Hepatocyte (in vitro differentiated cells): ENCODE data around the gene CALHM1. TPM values are rescaled to one million over a fixed set of nuclear protein-coding genes. Genes with fewer than 3 reads are reported as not detected.

Experiments used
- DNase-seq: peaks from one replicate; pipeline ENCODE4 v3.0.0-alpha.2; 2016; ENCODE audit warnings: low spot score
- H2AFZ ChIP-seq: fragments of 200-600 bp; sonication (generic); 2 replicates; pipeline ENCODE4 v1.6.0; 2016; ENCODE audit warnings: antibody characterized with exemption, mild to moderate bottlenecking
- H3K27ac ChIP-seq: fragments of 200-600 bp; sonication (generic); 2 replicates; pipeline ENCODE4 v1.5.1; 2016; ENCODE audit warnings: mild to moderate bottlenecking
- H3K27me3 ChIP-seq: fragments of 200-600 bp; sonication (generic); 2 replicates; pipeline ENCODE4 v1.6.1; 2016
- H3K36me3 ChIP-seq: fragments of 200-600 bp; sonication (generic); replicated peaks from 2 replicates; pipeline ENCODE4 v1.5.1; 2016; ENCODE audit warnings: low read depth; ENCODE audit not compliant: insufficient read depth
- H3K4me1 ChIP-seq: fragments of 200-600 bp; sonication (generic); 2 replicates; pipeline ENCODE4 v1.5.1; 2016; ENCODE audit warnings: mild to moderate bottlenecking, moderate library complexity; ENCODE audit not compliant: insufficient read depth
- H3K4me2 ChIP-seq: fragments of 200-600 bp; sonication (generic); 2 replicates; pipeline ENCODE4 v1.6.0; 2016
- H3K4me3 ChIP-seq: fragments of 200-600 bp; sonication (generic); 2 replicates; pipeline ENCODE4 v1.5.1; 2016; ENCODE audit warnings: mild to moderate bottlenecking
- H3K79me2 ChIP-seq: fragments of 200-600 bp; sonication (generic); 2 replicates; pipeline ENCODE4 v1.6.0; 2017; ENCODE audit warnings: mild to moderate bottlenecking
- H3K9me2 ChIP-seq: fragments of 200-600 bp; sonication (generic); replicated peaks from 2 replicates; pipeline ENCODE4 v1.6.0; 2017; ENCODE audit warnings: mild to moderate bottlenecking; ENCODE audit not compliant: insufficient read depth
- H3K9me3 ChIP-seq: fragments of 200-600 bp; sonication (generic); 2 replicates; pipeline ENCODE4 v1.5.1; 2016; ENCODE audit warnings: low read depth, mild to moderate bottlenecking
- H4K20me1 ChIP-seq: fragments of 200-600 bp; sonication (generic); 2 replicates; pipeline ENCODE4 v1.6.0; 2016; ENCODE audit warnings: mild to moderate bottlenecking; ENCODE audit not compliant: insufficient read depth, poor library complexity, severe bottlenecking
- EZH2 ChIP-seq: fragments of 200-600 bp; sonication (generic); IDR thresholded peaks from 2 replicates; pipeline ENCODE4 v1.6.1; 2016; ENCODE audit warnings: antibody characterized with exemption, mild to moderate bottlenecking, borderline replicate concordance
- EZH2phosphoT487 ChIP-seq: fragments of 200-600 bp; sonication (generic); IDR thresholded peaks from one replicate; pipeline ENCODE4 v1.6.1; 2018; ENCODE audit warnings: antibody characterized with exemption, mild to moderate bottlenecking, low read depth, moderate library complexity; ENCODE audit not compliant: unreplicated experiment, severe bottlenecking
- WGBS: methylation state at CpG from one replicate; pipeline ENCODE4 v1.1.6; 2016; ENCODE audit warnings: low lambda C conversion rate; ENCODE audit errors: missing lambda C conversion rate; 5-methylcytosine and 5-hydroxymethylcytosine counted together
- polyA plus RNA-seq: library from polyadenylated mRNA; unstranded; fragments of >200 nt; fragmentation: Nextera tagmentation; extraction: Ambion mirVana; gene quantifications from 2 replicates; pipeline ENCODE4 v1.2.1, GENCODE V29; 2016
- total RNA-seq: library from RNA; depleted of rRNA; stranded (reverse); fragments of >200 nt; gene quantifications from 2 replicates; pipeline ENCODE4 v1.2.3, GENCODE V29; 2014
- TF ChIP-seq, protein P1 (sequence below): fragments of 200-600 bp; sonication (generic); IDR thresholded peaks from 2 replicates; pipeline ENCODE4 v1.5.1; 2016; ENCODE audit warnings: antibody characterized with exemption, mild to moderate bottlenecking; ENCODE audit not compliant: poor library complexity

CALHM1 gene
- total RNA-seq (not detected in 2 replicates), polyA plus RNA-seq (0.11 TPM in 1 of 2 replicates, not detected in the other)

DNA sequence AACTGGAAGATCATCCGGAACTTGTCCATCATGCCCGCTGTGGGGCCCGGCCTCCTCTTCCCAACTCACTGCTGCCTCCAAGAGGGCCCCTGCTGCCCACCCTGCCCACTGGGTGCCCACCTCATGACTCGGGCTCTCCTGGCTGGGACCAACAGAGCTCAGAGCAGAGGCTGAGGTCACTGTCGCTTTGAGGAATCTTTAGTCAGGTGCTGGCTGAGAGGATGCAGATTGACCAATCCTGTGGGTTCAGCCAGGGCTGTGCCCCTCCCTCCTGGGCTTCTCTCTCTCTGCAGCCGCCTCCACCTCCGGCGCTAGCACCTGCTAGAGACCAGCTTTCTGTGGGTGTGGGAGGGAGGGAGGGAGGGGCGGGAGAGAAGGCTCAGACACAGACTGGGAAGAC lies at the start of gene CALHM1:
Gene CALHM1, minus strand, starts transcription at position 181 of the 400 bp plus-strand sequence. Its CDS starts 149 bp downstream, at position 32.
- Histone ChIP-seq H3K79me2 (no peaks in the 10 kb centered on the region), H3K4me3 (no peak within 1 kb of the TSS), H3K4me2 (no peak within 1 kb of the TSS), H3K9me2 (no peaks in the 10 kb centered on the region), H4K20me1 (no peaks in the 10 kb centered on the region), H2AFZ (no peak within 1 kb of the TSS), H3K27me3 (no peaks in the 10 kb centered on the region), H3K27ac (no peak within 1 kb of the TSS), H3K36me3 (no peaks in the 10 kb centered on the region), H3K4me1 (no peaks in the 10 kb centered on the region), H3K9me3 (no peaks in the 10 kb centered on the region)
- 50% methylated on average over 5 of the region's 9 CpGs for WGBS
- peak; percentile 36 for DNase-seq
- TF ChIP-seq EZH2 (no peak), EZH2phosphoT487 (no peak)
- TF ChIP-seq, protein P1, sequence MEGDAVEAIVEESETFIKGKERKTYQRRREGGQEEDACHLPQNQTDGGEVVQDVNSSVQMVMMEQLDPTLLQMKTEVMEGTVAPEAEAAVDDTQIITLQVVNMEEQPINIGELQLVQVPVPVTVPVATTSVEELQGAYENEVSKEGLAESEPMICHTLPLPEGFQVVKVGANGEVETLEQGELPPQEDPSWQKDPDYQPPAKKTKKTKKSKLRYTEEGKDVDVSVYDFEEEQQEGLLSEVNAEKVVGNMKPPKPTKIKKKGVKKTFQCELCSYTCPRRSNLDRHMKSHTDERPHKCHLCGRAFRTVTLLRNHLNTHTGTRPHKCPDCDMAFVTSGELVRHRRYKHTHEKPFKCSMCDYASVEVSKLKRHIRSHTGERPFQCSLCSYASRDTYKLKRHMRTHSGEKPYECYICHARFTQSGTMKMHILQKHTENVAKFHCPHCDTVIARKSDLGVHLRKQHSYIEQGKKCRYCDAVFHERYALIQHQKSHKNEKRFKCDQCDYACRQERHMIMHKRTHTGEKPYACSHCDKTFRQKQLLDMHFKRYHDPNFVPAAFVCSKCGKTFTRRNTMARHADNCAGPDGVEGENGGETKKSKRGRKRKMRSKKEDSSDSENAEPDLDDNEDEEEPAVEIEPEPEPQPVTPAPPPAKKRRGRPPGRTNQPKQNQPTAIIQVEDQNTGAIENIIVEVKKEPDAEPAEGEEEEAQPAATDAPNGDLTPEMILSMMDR, result no peak

GRCh38 chr10:103507235-103508191 lies 48.8 kb upstream of the CALHM1 start:
- no peaks in the 10 kb centered on the region for H3K9me3 ChIP-seq
- 36% methylated on average over 10 of the region's 10 CpGs for WGBS
- no peaks in the 10 kb centered on the region for H4K20me1 ChIP-seq
- no peak overlapping the region for H2AFZ ChIP-seq
- DNase-seq, result peak; percentile 70
- H3K4me2 ChIP-seq, result peak overlapping the region; percentile 22
- no peaks in the 10 kb centered on the region for H3K79me2 ChIP-seq
- H3K36me3 ChIP-seq, result no peaks in the 10 kb centered on the region
- no peak overlapping the region for H3K4me3 ChIP-seq
- H3K9me2 ChIP-seq, result no peaks in the 10 kb centered on the region
- no peaks in the 10 kb centered on the region for H3K27me3 ChIP-seq
- H3K27ac ChIP-seq, result peak overlapping the region; percentile 81
- TF ChIP-seq, protein P1, result peak; percentile 23
- TF ChIP-seq EZH2phosphoT487, result no peak
- H3K4me1 ChIP-seq, result peaks cover 37% of the 10 kb centered on the region

DNA sequence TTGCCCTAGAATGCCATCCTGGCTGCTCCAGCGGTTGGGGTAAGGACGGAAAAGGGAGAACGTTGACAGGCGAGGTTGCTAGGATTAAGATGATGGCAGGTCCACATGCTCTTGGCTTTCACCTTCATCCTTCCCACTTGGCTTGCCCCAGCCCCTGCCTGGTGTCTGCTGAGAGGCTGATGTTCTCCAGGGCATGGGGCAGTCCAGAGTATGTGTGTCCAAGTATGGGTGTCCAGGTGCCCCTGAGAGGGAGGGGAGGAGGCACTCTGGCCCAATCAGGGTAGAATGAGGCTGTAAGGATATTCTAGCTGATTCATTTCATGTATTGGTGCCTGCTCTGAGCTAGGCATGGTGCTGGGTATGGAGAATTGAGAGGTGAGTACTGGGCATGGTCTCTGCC lies 47.4 kb upstream of the CALHM1 start:
- H3K9me3 ChIP-seq, result no peaks in the 10 kb centered on the region
- H3K79me2 ChIP-seq, result no peaks in the 10 kb centered on the region
- TF ChIP-seq, protein P1, result no peak
- TF ChIP-seq EZH2, result no peak
- TF ChIP-seq EZH2phosphoT487, result no peak
- no peak for DNase-seq
- no peaks in the 10 kb centered on the region for H3K36me3 ChIP-seq
- H3K27me3 ChIP-seq, result no peaks in the 10 kb centered on the region
- H4K20me1 ChIP-seq, result no peaks in the 10 kb centered on the region
- no peaks in the 10 kb centered on the region for H3K9me2 ChIP-seq
- H3K4me2 ChIP-seq, result no peak overlapping the region
- H3K4me1 ChIP-seq, result peaks cover 23% of the 10 kb centered on the region
- 90% methylated on average over 4 of the region's 4 CpGs for WGBS
- H3K27ac ChIP-seq, result no peak overlapping the region
- no peak overlapping the region for H2AFZ ChIP-seq
- H3K4me3 ChIP-seq, result no peak overlapping the region
